Activated CD4-positive, CD25-positive, alpha-beta regulatory T cell (primary cell): ENCODE data around the gene TEKT3.

Experiments
- DNase-seq, 4 experiments: peaks; one replicate each; lab custom pipeline; 2025; lab: John Stamatoyannopoulos, UW

TEKT3 gene

GRCh38 chr17:15350777-15351477, 9.5 kb upstream of the TEKT3 start:
- DNase-seq, result no peak

- no peak for DNase-seq
Observed at GRCh38 chr17:15349119-15349518, 7.7 kb upstream of the TEKT3 start.

- no peak for DNase-seq
Observed at GRCh38 chr17:15348021-15348420, 6.6 kb upstream of the TEKT3 start.

- DNase-seq, result no peak
Observed at GRCh38 chr17:15346066-15346595, 4.7 kb upstream of the TEKT3 start.

- DNase-seq, result no peak
Observed at GRCh38 chr17:15343749-15344148, 2.4 kb upstream of the TEKT3 start.

GRCh38 chr17:15342460-15342859, 1.1 kb upstream of the TEKT3 start:
- no peak for DNase-seq

GRCh38 chr17:15341966-15342365, 569 bp upstream of the TEKT3 start:
- no peak for DNase-seq

- DNase-seq, result no peak
Observed at GRCh38 chr17:15340966-15341365, 431 bp downstream of the TEKT3 start.

- no peak for DNase-seq
Observed at GRCh38 chr17:15335446-15335845, 6.0 kb downstream of the TEKT3 start.

GRCh38 chr17:15334266-15334665, 7.1 kb downstream of the TEKT3 start:
- no peak for DNase-seq

GRCh38 chr17:15332338-15332737, 9.1 kb downstream of the TEKT3 start:
- DNase-seq, result no peak

GRCh38 chr17:15323131-15323530, 18.3 kb downstream of the TEKT3 start:
- no peak for DNase-seq

- DNase-seq, result no peak
Observed at GRCh38 chr17:15321556-15322251, 19.7 kb downstream of the TEKT3 start.

- DNase-seq, result no peak
Observed at GRCh38 chr17:15319452-15320010, 21.9 kb downstream of the TEKT3 start.

- DNase-seq, result no peak
Observed at GRCh38 chr17:15311996-15312395, 29.4 kb downstream of the TEKT3 start.

GRCh38 chr17:15309793-15310192, 31.6 kb downstream of the TEKT3 start:
- no peak for DNase-seq

GRCh38 chr17:15309236-15309635, 32.2 kb downstream of the TEKT3 start:
- DNase-seq, result no peak

- DNase-seq, result no peak
Observed at GRCh38 chr17:15308758-15309157, 32.6 kb downstream of the TEKT3 start.

GRCh38 chr17:15307710-15308111, 33.7 kb downstream of the TEKT3 start:
- DNase-seq, result no peak

- no peak for DNase-seq
Observed at GRCh38 chr17:15303851-15304250, 37.5 kb downstream of the TEKT3 start.

GRCh38 chr17:15303268-15303667, 38.1 kb downstream of the TEKT3 start:
- DNase-seq, result no peak

GRCh38 chr17:15301845-15302244, 39.6 kb downstream of the TEKT3 start:
- DNase-seq, result no peak

- no peak for DNase-seq
Observed at GRCh38 chr17:15298176-15298575, 43.2 kb downstream of the TEKT3 start.
